Esophagus muscularis mucosa (tissue), 4 donors: ENCODE data around the gene TBCD. TPM values are rescaled to one million over a fixed set of nuclear protein-coding genes. Genes with fewer than 3 reads are reported as not detected.

Experiments
- DNase-seq: peaks from one replicate; pipeline ENCODE4 v3.0.0-alpha.2; 2017; ENCODE audit errors: extremely low spot score
- H3K27ac ChIP-seq, 4 donors: fragments of 200-600 bp; sonication (generic); replicated peaks in 1 of 4; 1 replicate in 3 of 4; 2 replicates in 1 of 4; pipeline ENCODE4 v1.5.1; 2016 to 2019; ENCODE audit warnings: mild to moderate bottlenecking in 1 of 4
- H3K27me3 ChIP-seq, 4 donors: fragments of 200-600 bp; sonication (generic); one replicate each; pipeline versions ENCODE4 v1.5.1 to v1.6.0; 2016 to 2019
- H3K36me3 ChIP-seq, 4 donors: fragments of 200-600 bp; sonication (generic); one replicate each; pipeline ENCODE4 v1.5.1; 2016 to 2019
- H3K4me1 ChIP-seq, 4 donors: fragments of 200-600 bp; sonication (generic); one replicate each; pipeline ENCODE4 v1.5.1; 2016 to 2019
- H3K4me3 ChIP-seq, 4 donors: fragments of 200-600 bp; sonication (generic); 1 replicate in 2 of 4; 2 replicates in 2 of 4; pipeline ENCODE4 v1.5.1; 2016 to 2019; ENCODE audit warnings: mild to moderate bottlenecking in 4 of 4, moderate library complexity in 1 of 4
- H3K9me3 ChIP-seq, 4 donors: fragments of 200-600 bp; sonication (generic); 1 replicate in 3 of 4; 2 replicates in 1 of 4; pipeline ENCODE4 v1.5.1; 2016 to 2019
- CTCF ChIP-seq, 3 experiments: fragments of 200-600 bp in 2 of 3; fragments of 450-650 bp in 1 of 3; sonication (generic) in 2 of 3; IDR thresholded peaks; one replicate each; pipeline ENCODE4 v1.5.1; 2017 to 2019; ENCODE audit warnings: antibody characterized with exemption in 3 of 3, mild to moderate bottlenecking in 2 of 3, moderate library complexity in 1 of 3
- EP300 ChIP-seq: sonication (generic); formaldehyde crosslinking; IDR thresholded peaks from one replicate; pipeline ENCODE4 v1.6.1; 2017; ENCODE audit warnings: antibody characterized with exemption
- POLR2A ChIP-seq: fragments of 450-650 bp; IDR thresholded peaks from one replicate; pipeline ENCODE4 v1.6.1; 2017; ENCODE audit warnings: antibody characterized with exemption, moderate library complexity, mild to moderate bottlenecking, low read depth
- POLR2AphosphoS5 ChIP-seq, 2 donors: sonication (generic); formaldehyde crosslinking; IDR thresholded peaks; one replicate each; pipeline ENCODE4 v1.6.1; 2017; ENCODE audit warnings: antibody characterized with exemption in 2 of 2
- WGBS: methylation state at CpG from one replicate; pipeline ENCODE4 v1.1.5; 2018; 5-methylcytosine and 5-hydroxymethylcytosine counted together
- intact Hi-C: fragments of 100-400 bp; cut with DNase I; formaldehyde crosslinking; loops from one replicate; pipeline ENCODE4 v1.15.1; 2023
- total RNA-seq, 4 donors: library from RNA; depleted of rRNA; stranded (reverse); fragments of >200 nt; gene quantifications; one replicate each; pipeline versions ENCODE4 v1.1.0 to v1.2.1, GENCODE V29; 2016

TBCD gene
- total RNA-seq, 4 donors from 2014 or later: 38.1 to 56.7 (median 53.6) TPM

DNA sequence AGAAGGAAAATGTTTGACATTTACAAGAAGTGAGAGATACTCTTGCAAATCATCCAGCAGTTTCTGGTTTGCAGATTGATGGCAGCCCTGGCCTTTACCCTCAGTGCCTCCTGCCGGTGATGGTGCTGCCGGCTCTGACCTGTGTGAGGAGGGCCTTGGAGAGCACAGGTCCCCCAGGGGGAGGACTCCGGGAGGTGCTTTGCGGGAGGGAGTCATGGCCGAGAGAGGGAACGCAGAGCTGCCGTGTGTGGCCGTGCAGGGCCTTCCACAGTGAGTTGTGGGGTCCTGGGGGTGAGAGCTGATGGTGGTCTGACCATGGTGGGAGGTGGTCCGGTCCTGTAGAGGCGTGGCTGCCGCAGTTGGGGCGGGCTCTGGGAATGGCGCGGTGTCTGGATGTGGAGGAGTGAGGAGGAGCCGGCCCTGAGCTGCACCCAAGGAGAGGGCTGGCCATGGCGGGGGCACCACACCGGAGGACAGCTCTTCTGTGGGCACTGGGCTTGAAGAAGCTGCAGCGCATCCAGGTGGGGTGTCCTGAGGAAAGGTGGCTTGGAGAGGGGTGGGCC lies 116.0 kb downstream of the TBCD start:
- H3K36me3 ChIP-seq: peaks cover 14 to 48% (median 29%) of the 10 kb centered on the region in 4 donors
- 93% methylated on average over 18 of the region's 18 CpGs for WGBS
- TF ChIP-seq POLR2AphosphoS5 (IDR thresholded peaks at IDR 0.05) (no peak), EP300 (no peak), POLR2A (no peak), CTCF (IDR thresholded peaks at IDR 0.05) (no peak)

GRCh38 chr17:82868715-82869131 lies 116.9 kb downstream of the TBCD start:
- Histone ChIP-seq H3K4me3 (no peak overlapping the region), H3K36me3 (peaks cover 14 to 48% (median 33%) of the 10 kb centered on the region in 4 donors), H3K27ac (no peak overlapping the region), H3K4me1 (peaks cover 37 to 54% (median 44%) of the 10 kb centered on the region in 4 donors), H3K27me3 (no peaks in the 10 kb centered on the region), H3K9me3 (no peaks in the 10 kb centered on the region)
- 93% methylated on average over 21 of the region's 21 CpGs for WGBS
- TF ChIP-seq POLR2A (no peak), POLR2AphosphoS5 (IDR thresholded peaks at IDR 0.05) (no peak), CTCF (IDR thresholded peaks at IDR 0.05) (no peak)
- DNase-seq: no peak
- intact Hi-C loops: no loop called here

More for the DNA sequence above, 116.0 kb downstream of the TBCD start:
- peaks cover 44 to 60% (median 49%) of the 10 kb centered on the region in 4 donors for H3K4me1 ChIP-seq
- no peaks in the 10 kb centered on the region for H3K27me3 ChIP-seq
- intact Hi-C loops: no loop called here
- H3K9me3 ChIP-seq: no peaks in the 10 kb centered on the region
- DNase-seq: no peak
- no peak overlapping the region for H3K4me3 ChIP-seq
- H3K27ac ChIP-seq: no peak overlapping the region

- TF ChIP-seq CTCF (IDR thresholded peaks at IDR 0.05): no peak
- TF ChIP-seq POLR2A: no peak
- no peak for TF ChIP-seq EP300
- TF ChIP-seq POLR2AphosphoS5 (IDR thresholded peaks at IDR 0.05): no peak
- Histone ChIP-seq H3K9me3 (no peaks in the 10 kb centered on the region), H3K27ac (no peak overlapping the region), H3K36me3 (peaks cover 14 to 48% (median 34%) of the 10 kb centered on the region in 4 donors), H3K4me1 (peaks cover 29 to 46% (median 36%) of the 10 kb centered on the region in 4 donors), H3K4me3 (no peak overlapping the region), H3K27me3 (no peaks in the 10 kb centered on the region)
- 93% methylated on average over 11 of the region's 11 CpGs for whole genome bisulfite sequencing
- intact Hi-C loops: no loop called here
- no peak for DNase-seq
These were observed 117.7 kb downstream of the TBCD start for GRCh38 chr17:82869536-82869935.

DNA sequence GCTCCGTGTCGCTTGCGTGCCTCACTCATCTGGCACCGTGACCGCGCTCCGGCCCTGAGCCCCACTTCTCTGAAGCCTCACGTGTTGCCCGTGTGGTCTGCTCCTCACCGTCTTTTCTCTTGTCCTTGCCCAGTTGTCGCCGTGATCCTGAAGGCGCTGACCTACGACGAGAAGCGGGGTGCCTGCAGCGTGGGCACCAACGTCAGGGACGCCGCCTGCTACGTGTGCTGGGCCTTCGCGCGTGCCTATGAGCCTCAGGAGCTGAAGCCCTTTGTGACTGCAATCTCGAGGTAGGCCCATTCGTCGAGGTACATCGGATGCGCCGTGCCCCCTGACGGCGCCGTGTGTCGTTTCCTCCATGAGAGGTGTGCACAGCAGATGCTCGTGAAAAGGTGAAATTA lies 118.2 kb downstream of the TBCD start:
- no peaks in the 10 kb centered on the region for H3K27me3 ChIP-seq
- TF ChIP-seq POLR2AphosphoS5 (IDR thresholded peaks at IDR 0.05) (no peak), POLR2A (no peak), CTCF (IDR thresholded peaks at IDR 0.05) (no peak), EP300 (no peak)
- H3K27ac ChIP-seq: no peak overlapping the region
- 94% methylated on average over 35 of the region's 35 CpGs for WGBS
- intact Hi-C loops: loop anchor here (10.0 kb wide), 1 partner anchor 85 kb away; no protein-coding TSS in a partner anchor
- peaks cover 14 to 48% (median 34%) of the 10 kb centered on the region in 4 donors for H3K36me3 ChIP-seq
- no peak for DNase-seq
- peaks cover 23 to 41% (median 32%) of the 10 kb centered on the region in 4 donors for H3K4me1 ChIP-seq
- no peaks in the 10 kb centered on the region for H3K9me3 ChIP-seq
- H3K4me3 ChIP-seq: no peak overlapping the region
